GM19463 (cell line): Measurements from ENCODE around the gene CPT1A.
A peak's percentile ranks its signal among the peaks of the same experiment; 100 is the strongest.
"Not testable (repeated sequence)": the region's sequence is repeated elsewhere in the genome, so short reads cannot be mapped to it uniquely, and the experiment has no call there.

Source experiments
- ATAC-seq: cut with Tn5 transposase; IDR thresholded peaks from one replicate; pipeline ENCODE4 v1.9.1; 2021; ENCODE audit warnings: mild to moderate bottlenecking, moderate library complexity; ENCODE audit not compliant: unreplicated experiment

Gene CPT1A

GRCh38 chr11:68841718-68842426, at the start of gene CPT1A:
Gene CPT1A (minus strand): TSS chr11:68841916. CDS start chr11:68815474, 26,442 bp downstream.
- peak; percentile 38 for ATAC-seq

GRCh38 chr11:68890490-68891231, 48.9 kb upstream of the CPT1A start:
- no peak for ATAC-seq

- ATAC-seq, result no peak
Observed at GRCh38 chr11:68889948-68890446, 48.3 kb upstream of the CPT1A start.

- ATAC-seq, result not testable (repeated sequence)
Observed at GRCh38 chr11:68884827-68885226, 43.1 kb upstream of the CPT1A start.

GRCh38 chr11:68882391-68882790, 40.7 kb upstream of the CPT1A start:
- ATAC-seq, result no peak

GRCh38 chr11:68881320-68881719, 39.6 kb upstream of the CPT1A start:
- ATAC-seq, result no peak

GRCh38 chr11:68880851-68881250, 39.1 kb upstream of the CPT1A start:
- ATAC-seq, result no peak

GRCh38 chr11:68878022-68878421, 36.3 kb upstream of the CPT1A start:
- ATAC-seq, result no peak

GRCh38 chr11:68872216-68873003, 30.7 kb upstream of the CPT1A start:
- no peak for ATAC-seq

- no peak for ATAC-seq
Observed at GRCh38 chr11:68870470-68870869, 28.8 kb upstream of the CPT1A start.

- no peak for ATAC-seq
Observed at GRCh38 chr11:68868221-68868835, 26.6 kb upstream of the CPT1A start.

- no peak for ATAC-seq
Observed at GRCh38 chr11:68867066-68867465, 25.4 kb upstream of the CPT1A start.

- ATAC-seq, result no peak
Observed at GRCh38 chr11:68865241-68865640, 23.5 kb upstream of the CPT1A start.

- no peak for ATAC-seq
Observed at GRCh38 chr11:68863553-68864265, 22.0 kb upstream of the CPT1A start.

GRCh38 chr11:68862421-68862820, 20.7 kb upstream of the CPT1A start:
- no peak for ATAC-seq

- ATAC-seq, result no peak
Observed at GRCh38 chr11:68859123-68859522, 17.4 kb upstream of the CPT1A start.

GRCh38 chr11:68857037-68857586, 15.4 kb upstream of the CPT1A start:
- ATAC-seq, result no peak

- ATAC-seq, result not testable (repeated sequence)
Observed at GRCh38 chr11:68856425-68857030, 14.8 kb upstream of the CPT1A start.

- ATAC-seq, result no peak
Observed at GRCh38 chr11:68855205-68855981, 13.7 kb upstream of the CPT1A start.
